Thyroid gland (tissue), 4 donors: Measurements from ENCODE around the gene SNAPC5.

Experiments used
- POLR2A ChIP-seq, 2 donors: fragments of 450-650 bp; IDR thresholded peaks; one replicate each; pipeline ENCODE4 v1.6.1; 2017; ENCODE audit warnings: antibody characterized with exemption in 2 of 2, mild to moderate bottlenecking in 2 of 2, moderate library complexity in 1 of 2
- TF ChIP-seq, protein P1 (sequence below), 6 experiments: fragments of 200-600 bp in 3 of 6; fragments of 450-650 bp in 3 of 6; sonication (generic) in 3 of 6; IDR thresholded peaks; one replicate each; pipeline ENCODE4 v1.5.1; 2016 to 2019; ENCODE audit warnings: antibody characterized with exemption in 6 of 6, mild to moderate bottlenecking in 2 of 6, inconsistent platforms in 1 of 6, moderate library complexity in 1 of 6

DNA sequence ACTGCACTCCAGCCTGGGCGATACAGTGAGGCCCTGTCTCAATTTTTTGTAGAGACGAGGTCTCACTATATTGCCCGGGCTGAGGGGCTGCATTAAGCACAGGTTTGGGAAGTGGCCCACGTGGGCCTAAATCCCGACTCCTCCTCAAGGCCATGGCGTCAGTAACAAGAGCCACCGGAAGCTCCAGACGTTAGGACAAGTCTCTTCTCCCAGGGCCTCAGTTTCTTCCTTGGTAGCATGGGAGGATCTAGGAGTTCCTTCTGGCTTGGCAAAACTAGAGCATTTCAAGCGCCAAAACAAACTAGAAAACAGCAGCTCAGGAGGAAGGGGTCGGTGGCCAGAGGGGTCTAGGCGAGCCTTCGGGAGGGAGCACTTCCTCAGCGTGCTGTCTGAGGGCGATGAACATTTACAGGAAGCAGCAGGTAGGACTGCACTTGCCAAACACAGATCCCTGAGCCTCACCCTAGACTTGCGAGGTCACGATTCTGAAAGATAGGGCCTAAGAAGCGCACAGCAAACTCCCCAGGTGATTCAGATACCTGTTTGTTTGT lies 536 bp downstream of the SNAPC5 start:
- no peak for TF ChIP-seq POLR2A (IDR thresholded peaks at IDR 0.05)
- TF ChIP-seq, protein P1, sequence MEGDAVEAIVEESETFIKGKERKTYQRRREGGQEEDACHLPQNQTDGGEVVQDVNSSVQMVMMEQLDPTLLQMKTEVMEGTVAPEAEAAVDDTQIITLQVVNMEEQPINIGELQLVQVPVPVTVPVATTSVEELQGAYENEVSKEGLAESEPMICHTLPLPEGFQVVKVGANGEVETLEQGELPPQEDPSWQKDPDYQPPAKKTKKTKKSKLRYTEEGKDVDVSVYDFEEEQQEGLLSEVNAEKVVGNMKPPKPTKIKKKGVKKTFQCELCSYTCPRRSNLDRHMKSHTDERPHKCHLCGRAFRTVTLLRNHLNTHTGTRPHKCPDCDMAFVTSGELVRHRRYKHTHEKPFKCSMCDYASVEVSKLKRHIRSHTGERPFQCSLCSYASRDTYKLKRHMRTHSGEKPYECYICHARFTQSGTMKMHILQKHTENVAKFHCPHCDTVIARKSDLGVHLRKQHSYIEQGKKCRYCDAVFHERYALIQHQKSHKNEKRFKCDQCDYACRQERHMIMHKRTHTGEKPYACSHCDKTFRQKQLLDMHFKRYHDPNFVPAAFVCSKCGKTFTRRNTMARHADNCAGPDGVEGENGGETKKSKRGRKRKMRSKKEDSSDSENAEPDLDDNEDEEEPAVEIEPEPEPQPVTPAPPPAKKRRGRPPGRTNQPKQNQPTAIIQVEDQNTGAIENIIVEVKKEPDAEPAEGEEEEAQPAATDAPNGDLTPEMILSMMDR (IDR thresholded peaks at IDR 0.05) = no peak
